GM06990 (cell line): ENCODE results near the gene TRRAP.

Source experiments
- DNase-seq: peaks from one replicate; pipeline ENCODE4 v3.0.0-alpha.2; 2011; ENCODE audit not compliant: insufficient read length; ENCODE audit errors: extremely low read depth
- H3K27me3 ChIP-seq: replicated peaks from 2 replicates; pipeline ENCODE4 v1.6.0; 2011; ENCODE audit warnings: low read length; ENCODE audit not compliant: control insufficient read depth, insufficient read depth
- H3K36me3 ChIP-seq: 2 replicates; pipeline ENCODE4 v1.5.1; 2011; ENCODE audit warnings: low read length; ENCODE audit not compliant: control insufficient read depth, insufficient read depth
- H3K4me3 ChIP-seq: replicated peaks from 2 replicates; pipeline ENCODE4 v1.5.1; 2011; ENCODE audit warnings: low read depth, mild to moderate bottlenecking, control low read depth, low read length
- TF ChIP-seq, protein P1 (sequence below): IDR thresholded peaks from 2 replicates; pipeline ENCODE4 v1.5.1; 2011; ENCODE audit warnings: low read length, control low read depth, mild to moderate bottlenecking, inconsistent platforms; ENCODE audit not compliant: insufficient read depth, poor library complexity, severe bottlenecking

The TRRAP gene

DNA sequence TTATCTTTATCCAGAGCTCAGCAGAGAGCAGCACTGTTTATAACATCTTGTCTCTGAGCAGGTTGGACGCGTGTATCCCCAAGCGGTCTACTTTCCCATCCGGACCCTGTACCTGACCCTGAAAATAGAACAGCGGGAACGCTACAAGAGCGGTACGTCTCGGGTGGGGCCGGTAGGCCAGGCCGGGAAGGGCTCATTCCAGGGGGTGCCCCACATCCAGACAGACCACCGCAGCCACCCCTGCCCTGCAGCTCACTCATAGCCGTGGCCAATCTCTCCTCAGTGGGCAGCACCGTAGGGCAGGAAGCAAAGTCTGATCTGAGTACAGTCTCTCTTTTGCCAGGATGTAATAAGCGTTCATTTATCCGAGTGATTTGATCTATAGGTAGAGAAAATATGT, 113.7 kb downstream of the TRRAP start:
- no peaks in the 10 kb centered on the region for H3K27me3 ChIP-seq
- no peak for DNase-seq
- H3K4me3 ChIP-seq, result no peak overlapping the region
- TF ChIP-seq, protein P1, sequence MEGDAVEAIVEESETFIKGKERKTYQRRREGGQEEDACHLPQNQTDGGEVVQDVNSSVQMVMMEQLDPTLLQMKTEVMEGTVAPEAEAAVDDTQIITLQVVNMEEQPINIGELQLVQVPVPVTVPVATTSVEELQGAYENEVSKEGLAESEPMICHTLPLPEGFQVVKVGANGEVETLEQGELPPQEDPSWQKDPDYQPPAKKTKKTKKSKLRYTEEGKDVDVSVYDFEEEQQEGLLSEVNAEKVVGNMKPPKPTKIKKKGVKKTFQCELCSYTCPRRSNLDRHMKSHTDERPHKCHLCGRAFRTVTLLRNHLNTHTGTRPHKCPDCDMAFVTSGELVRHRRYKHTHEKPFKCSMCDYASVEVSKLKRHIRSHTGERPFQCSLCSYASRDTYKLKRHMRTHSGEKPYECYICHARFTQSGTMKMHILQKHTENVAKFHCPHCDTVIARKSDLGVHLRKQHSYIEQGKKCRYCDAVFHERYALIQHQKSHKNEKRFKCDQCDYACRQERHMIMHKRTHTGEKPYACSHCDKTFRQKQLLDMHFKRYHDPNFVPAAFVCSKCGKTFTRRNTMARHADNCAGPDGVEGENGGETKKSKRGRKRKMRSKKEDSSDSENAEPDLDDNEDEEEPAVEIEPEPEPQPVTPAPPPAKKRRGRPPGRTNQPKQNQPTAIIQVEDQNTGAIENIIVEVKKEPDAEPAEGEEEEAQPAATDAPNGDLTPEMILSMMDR, result no peak
- peaks cover 36% of the 10 kb centered on the region for H3K36me3 ChIP-seq

- DNase-seq, result no peak
- no peaks in the 10 kb centered on the region for H3K27me3 ChIP-seq
- no peak overlapping the region for H3K4me3 ChIP-seq
- TF ChIP-seq, protein P1, result no peak
- H3K36me3 ChIP-seq, result peaks cover 36% of the 10 kb centered on the region
Observed at GRCh38 chr7:98993024-98993897, 114.9 kb downstream of the TRRAP start.

GRCh38 chr7:98994046-98994944, 116.0 kb downstream of the TRRAP start:
- TF ChIP-seq, protein P1, result no peak
- no peak overlapping the region for H3K4me3 ChIP-seq
- peaks cover 38% of the 10 kb centered on the region for H3K36me3 ChIP-seq
- no peak for DNase-seq
- no peaks in the 10 kb centered on the region for H3K27me3 ChIP-seq

DNA sequence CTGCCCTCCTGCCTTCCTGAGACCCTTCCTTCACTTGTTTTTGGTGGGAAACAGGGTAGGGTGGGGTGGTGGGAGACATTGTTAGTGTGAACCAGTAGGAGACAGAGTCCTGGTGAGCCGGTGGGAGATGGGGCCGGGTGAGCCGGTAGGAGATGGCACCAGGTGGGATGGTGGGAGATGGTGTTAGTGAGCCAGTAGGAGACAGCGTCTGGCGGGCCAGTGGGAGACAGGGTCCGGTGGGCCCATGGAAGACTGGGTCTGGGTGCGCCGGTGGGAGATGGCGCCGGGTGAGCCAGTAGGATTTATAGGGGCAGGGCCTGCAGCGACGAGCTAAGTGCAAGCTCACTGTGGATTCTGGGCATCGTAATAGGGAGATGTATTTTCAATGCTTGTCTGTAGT, 116.8 kb downstream of the TRRAP start:
- TF ChIP-seq, protein P1, result no peak
- Histone ChIP-seq H3K4me3 (no peak overlapping the region), H3K36me3 (peaks cover 36% of the 10 kb centered on the region), H3K27me3 (no peaks in the 10 kb centered on the region)
- no peak for DNase-seq

- Histone ChIP-seq H3K36me3 (peaks cover 36% of the 10 kb centered on the region), H3K4me3 (no peak overlapping the region), H3K27me3 (no peaks in the 10 kb centered on the region)
- DNase-seq, result no peak
- TF ChIP-seq, protein P1, result no peak
Observed at GRCh38 chr7:98995523-98996149, 117.3 kb downstream of the TRRAP start.
